Inflammatory macrophage treated with lipopolysaccharide for 1 hour (primary cell): Measurements from ENCODE around the gene RSPH4A.
"Not testable (repeated sequence)": the region's sequence is repeated elsewhere in the genome, so short reads cannot be mapped to it uniquely, and the experiment has no call there.

Experiments
- DNase-seq, 2 donors: peaks; one replicate each; pipeline ENCODE4 v3.0.0-alpha.2; 2020 to 2022

Gene RSPH4A

DNA sequence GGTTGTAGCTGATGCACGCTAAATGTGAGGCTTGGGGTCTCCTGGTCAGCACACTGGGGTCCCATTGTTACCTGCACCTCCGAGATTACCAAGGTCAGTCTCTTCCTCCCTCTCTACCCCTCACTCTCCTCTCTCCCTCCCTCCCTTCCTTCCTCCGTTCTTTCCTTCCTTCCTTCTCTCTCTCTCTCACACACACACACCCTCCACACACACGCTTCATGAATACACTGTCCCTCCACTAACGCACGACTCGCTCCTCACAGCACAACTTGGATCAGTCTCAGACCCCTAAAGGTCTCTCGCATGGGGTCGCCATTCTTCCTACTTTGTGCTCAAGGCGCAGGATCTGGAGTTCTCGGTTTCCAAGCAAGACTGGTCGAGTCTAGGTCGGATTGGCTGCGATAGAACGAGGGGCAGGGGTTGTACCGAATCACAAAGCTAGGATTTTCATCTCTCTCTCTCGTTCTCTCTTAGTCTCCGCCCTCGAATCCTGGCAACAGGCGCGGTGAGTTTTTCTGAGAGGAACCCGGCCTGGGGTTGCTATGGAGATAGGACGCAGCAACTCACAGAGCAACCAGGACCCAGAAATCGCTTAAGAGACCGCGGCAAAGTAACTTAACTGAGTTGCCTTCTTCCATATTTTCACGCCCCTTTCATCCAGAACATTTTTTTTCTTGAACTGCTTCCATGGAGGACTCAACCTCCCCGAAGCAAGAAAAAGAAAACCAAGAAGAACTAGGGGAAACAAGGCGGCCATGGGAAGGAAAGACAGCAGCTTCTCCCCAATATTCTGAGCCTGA lies at the start of gene RSPH4A:
TSS of gene RSPH4A (plus strand) at position 543 of the 800 bp plus-strand sequence. CDS start at position 688, 145 bp downstream.
- peak; percentile 68 to 82 for DNase-seq

DNA sequence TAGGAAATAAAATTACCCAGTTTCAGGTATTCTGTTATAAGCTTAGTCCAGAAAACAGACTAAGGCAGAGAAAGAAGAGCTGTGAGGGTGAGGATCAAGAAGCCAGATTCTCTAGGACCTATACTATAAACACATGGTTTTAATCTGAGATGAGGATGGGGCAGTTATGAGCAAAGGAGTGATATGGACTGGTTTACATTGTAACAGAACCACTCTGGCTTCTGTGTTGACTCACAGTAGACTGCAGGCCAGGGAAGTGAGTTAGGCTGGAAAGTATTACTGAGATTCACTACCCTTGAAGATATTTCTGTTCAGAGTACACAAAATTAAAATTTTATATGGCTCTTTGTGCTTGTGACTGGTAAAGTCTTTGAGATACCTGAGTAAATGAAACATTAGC lies 48.2 kb upstream of the RSPH4A start:
- DNase-seq = no peak

DNA sequence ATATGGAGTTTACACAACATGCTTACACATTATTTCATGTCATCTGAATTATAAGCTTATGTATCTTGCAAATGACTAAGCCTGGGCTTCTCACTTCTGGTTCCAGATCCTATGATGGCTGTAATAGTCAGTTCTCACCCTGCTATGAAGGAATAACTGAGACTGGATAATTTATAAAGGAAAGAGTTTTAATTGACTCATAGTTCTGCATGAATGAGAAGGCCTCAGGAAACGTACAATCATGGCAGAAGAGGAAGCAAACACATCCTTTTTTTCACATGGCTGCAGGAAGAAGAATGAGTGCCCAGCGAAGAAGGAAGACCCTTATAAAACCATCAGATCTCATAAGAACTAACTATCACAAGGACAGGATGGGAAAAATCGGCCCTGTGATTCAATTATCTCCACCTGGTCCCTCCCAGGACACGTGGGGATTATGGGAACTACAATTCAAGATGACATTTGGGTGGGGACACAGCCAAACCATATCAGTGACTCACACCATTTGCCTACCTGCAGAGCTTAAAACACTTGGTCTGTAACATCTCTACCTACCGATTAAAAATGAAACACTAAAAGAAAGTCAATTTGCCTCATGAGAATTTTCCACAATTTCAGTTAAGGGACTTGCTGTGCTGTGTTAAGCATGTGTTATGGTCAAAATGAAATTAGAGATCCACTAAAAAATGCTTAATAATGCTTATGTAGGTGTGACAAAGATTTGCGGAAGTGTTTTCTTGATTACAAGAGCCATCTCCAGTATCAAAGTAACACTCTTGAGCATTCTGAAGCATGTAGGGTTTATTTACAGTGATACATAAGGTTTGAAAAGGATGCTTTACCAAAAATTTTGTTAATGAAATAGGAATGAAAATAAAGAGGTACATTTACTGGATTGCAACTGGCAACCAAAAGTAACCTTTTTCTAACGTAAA lies 47.2 kb upstream of the RSPH4A start:
- peak in 1 of 2 donors; percentile 7 for DNase-seq

DNA sequence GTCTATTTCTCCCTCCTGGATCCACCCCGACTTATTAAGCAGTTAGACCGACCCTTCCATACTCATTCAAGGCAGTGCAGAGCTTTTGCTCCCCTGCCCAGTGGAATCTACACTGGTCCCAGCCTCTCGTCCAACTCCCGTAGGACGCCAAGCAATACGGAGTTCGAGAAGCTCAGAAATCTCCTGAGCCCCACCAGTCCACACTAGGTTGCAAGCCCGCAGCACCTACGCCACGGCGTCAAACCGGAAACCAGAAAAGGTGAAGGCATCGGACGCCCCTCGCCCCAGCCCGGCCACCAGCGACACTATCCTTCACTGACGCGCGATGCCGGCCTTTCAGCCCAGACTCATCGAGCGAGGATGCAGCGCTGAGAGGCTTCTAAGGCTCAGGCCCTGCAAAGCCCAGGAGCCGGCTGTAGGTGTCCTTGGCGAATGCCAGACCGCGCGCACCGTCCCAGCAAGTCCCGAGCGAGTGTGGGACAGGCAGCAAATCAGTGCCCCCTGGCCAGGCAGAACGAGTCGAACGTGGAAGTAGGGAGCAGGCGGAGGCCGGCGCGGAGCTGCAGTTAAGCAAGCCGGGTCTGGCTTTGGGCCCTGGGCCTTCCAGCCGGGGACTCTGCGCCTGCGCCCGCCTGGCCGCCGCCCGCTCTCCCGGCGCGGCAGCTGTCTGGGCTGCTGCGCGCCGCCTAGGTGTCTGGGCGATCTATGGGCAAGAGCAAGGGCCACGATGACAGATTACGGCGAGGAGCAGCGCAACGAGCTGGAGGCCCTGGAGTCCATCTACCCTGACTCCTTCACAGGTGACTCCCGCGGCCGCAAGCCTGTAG lies 45.2 kb upstream of the RSPH4A start, which contains the start of gene RWDD1:
TSS of gene RWDD1 (plus strand) at position 649 of the 827 bp plus-strand sequence. CDS start at position 728, 79 bp downstream.
- DNase-seq = peak; percentile 97 to 99

GRCh38 chr6:116571683-116572000 lies 44.6 kb upstream of the RSPH4A start:
- no peak for DNase-seq

GRCh38 chr6:116572162-116572561 lies 44.1 kb upstream of the RSPH4A start:
- peak; percentile 21 to 41 for DNase-seq

- DNase-seq = no peak
Observed at GRCh38 chr6:116575227-116575626, 41.1 kb upstream of the RSPH4A start.

- no peak for DNase-seq
Observed at GRCh38 chr6:116577486-116577885, 38.8 kb upstream of the RSPH4A start.

DNA sequence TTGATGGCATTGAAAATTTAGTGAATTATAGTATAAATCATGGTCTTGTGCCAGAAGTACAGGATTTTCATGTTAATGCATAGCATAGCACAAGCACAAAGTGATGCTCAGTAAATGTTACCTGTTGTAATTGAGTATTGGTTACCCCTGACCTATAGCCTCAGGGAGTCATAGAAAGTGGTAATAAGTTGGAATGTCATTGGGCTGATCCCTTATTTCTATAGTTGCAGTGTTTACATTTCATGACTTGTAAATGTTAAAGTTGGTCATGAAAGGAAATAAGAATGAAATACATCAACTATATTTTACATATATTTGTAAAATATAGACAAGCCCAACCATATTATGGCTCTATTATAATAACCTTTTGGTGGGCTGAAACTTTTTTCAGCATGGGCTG lies 37.9 kb upstream of the RSPH4A start:
- DNase-seq = no peak

- no peak for DNase-seq
Observed at GRCh38 chr6:116579143-116579542, 37.1 kb upstream of the RSPH4A start.

GRCh38 chr6:116580198-116580597 lies 36.1 kb upstream of the RSPH4A start:
- DNase-seq = no peak

DNA sequence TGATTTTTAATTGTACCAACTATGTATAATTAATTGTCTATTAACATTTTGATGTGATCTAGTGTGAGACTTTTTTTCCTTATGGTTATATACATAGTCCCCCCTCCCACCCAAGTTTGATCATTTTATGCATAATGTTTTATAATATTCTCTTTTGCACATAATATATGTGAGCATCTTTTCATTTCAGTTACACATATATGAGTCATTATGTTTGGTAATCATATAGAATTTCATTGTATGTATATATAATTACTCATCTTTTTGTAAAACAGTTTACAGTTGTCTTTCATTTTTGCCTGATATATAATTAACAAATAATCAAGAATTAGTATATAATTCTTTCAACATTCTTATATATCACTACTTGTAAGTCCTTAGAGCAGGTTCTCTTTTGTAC lies 30.0 kb upstream of the RSPH4A start:
- DNase-seq = no peak

- no peak for DNase-seq
Observed at GRCh38 chr6:116586738-116587137, 29.5 kb upstream of the RSPH4A start.

- DNase-seq = no peak
Observed at GRCh38 chr6:116595247-116595646, 21.0 kb upstream of the RSPH4A start.

- no peak for DNase-seq
Observed at GRCh38 chr6:116596815-116597214, 19.5 kb upstream of the RSPH4A start.

DNA sequence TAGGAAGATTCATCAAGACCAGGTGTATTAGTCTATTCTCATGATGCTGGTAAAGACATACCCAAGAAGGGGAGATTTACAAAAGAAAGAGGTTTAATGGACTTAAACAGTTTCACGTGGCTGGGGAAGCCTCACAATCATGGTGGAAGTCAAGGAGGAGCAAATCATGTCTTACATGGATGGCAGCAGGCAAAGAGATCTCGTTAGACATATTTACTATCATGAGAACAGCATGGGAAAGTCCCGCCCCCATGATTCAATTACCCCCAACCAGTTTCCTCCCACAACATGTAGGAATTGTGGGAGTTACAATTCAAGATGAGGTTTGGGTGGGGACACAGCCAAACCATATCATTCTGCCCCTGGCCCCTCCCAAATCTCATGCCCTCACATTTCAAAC lies 12.4 kb upstream of the RSPH4A start:
- DNase-seq = not testable (repeated sequence)

GRCh38 chr6:116604868-116605267 lies 11.4 kb upstream of the RSPH4A start:
- not testable (repeated sequence) for DNase-seq

DNA sequence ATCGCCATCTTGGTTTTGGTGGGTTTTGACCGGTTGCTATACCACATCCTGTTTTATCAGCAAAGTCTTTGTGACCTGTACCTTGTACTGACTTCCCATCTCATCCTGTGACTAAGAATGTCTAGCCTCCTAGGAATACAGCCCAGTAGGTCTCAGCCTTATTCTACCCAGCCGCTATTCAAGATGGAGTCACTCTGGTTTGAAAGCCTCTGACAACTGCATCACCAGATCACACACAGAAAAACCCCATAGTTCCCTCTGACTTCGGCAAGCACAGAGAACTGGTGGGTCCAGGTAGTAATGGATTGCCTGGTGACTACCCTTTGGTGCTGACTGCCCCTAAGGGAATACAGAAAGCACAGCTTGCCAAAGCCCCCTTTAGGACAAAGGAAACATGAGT lies 10.3 kb upstream of the RSPH4A start:
- DNase-seq = no peak

GRCh38 chr6:116611056-116611455 lies 5.2 kb upstream of the RSPH4A start:
- DNase-seq = no peak

GRCh38 chr6:116616737-116617053 lies 416 bp downstream of the RSPH4A start:
- DNase-seq = no peak

- no peak for DNase-seq
Observed at GRCh38 chr6:116624036-116624805, 7.9 kb downstream of the RSPH4A start.

DNA sequence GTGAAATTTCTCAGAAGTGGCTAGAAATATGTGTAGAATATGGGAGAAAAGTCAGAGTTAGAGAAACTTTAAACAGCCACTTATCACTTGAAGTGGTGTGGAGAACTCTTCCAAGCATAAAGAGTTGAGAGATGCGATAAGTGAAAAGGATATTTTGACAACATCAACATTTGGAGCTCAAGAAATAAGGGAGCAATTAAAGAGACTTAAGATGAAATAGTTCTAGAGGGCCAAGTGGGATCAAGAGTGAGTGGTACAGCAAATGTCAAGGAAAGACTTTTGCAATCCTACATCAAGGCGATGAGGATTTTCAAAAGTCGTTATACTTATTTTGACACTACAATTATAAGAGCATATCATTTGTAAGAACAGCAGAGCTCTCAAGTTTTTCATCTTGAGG lies 9.6 kb downstream of the RSPH4A start:
- no peak for DNase-seq
